ENCODE results near the gene BNC2.

DNA sequence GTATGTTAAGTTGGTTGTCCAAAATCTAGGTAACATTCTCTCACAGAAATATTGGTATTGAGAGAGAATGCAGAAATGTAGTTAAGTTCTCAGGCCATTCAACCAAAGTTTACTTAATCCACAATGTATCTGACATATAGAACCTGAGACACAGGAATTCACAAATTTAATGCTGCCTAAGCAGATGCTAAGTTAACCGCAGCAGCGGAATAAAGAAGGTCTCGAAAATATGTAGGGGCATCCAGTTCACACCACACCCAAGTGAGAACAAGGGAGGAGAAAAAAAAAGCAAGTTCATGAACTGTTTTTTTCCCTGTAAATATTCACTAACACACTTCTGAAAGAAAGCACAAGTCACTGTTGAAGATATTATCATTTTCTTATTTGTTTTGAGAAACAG, 194.0 kb downstream of the BNC2 start:
- TF ChIP-seq, protein P1, sequence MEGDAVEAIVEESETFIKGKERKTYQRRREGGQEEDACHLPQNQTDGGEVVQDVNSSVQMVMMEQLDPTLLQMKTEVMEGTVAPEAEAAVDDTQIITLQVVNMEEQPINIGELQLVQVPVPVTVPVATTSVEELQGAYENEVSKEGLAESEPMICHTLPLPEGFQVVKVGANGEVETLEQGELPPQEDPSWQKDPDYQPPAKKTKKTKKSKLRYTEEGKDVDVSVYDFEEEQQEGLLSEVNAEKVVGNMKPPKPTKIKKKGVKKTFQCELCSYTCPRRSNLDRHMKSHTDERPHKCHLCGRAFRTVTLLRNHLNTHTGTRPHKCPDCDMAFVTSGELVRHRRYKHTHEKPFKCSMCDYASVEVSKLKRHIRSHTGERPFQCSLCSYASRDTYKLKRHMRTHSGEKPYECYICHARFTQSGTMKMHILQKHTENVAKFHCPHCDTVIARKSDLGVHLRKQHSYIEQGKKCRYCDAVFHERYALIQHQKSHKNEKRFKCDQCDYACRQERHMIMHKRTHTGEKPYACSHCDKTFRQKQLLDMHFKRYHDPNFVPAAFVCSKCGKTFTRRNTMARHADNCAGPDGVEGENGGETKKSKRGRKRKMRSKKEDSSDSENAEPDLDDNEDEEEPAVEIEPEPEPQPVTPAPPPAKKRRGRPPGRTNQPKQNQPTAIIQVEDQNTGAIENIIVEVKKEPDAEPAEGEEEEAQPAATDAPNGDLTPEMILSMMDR (IDR thresholded peaks at IDR 0.05) = no peak
- no peak for TF ChIP-seq POLR2A (IDR thresholded peaks at IDR 0.05)
